HT-29 (cell line): ENCODE measurements around the gene ARHGEF18. TPM values are rescaled to one million over a fixed set of nuclear protein-coding genes. Genes with fewer than 3 reads are reported as not detected.
"Not testable (repeated sequence)": the region's sequence is repeated elsewhere in the genome, so short reads cannot be mapped to it uniquely, and the experiment has no call there.

ENCODE experiments used
- DNase-seq: peaks from one replicate; pipeline ENCODE4 v3.0.0-alpha.2; 2015; ENCODE audit warnings: low spot score
- total RNA-seq: library from RNA; depleted of rRNA; stranded (reverse); fragments of >200 nt; shearing (Covaris generic); gene quantifications from 2 replicates; pipeline ENCODE4 v1.2.3, GENCODE V29; 2014

The ARHGEF18 gene
- total RNA-seq, 1 experiment from 2014 or later: 33.0 TPM

DNA sequence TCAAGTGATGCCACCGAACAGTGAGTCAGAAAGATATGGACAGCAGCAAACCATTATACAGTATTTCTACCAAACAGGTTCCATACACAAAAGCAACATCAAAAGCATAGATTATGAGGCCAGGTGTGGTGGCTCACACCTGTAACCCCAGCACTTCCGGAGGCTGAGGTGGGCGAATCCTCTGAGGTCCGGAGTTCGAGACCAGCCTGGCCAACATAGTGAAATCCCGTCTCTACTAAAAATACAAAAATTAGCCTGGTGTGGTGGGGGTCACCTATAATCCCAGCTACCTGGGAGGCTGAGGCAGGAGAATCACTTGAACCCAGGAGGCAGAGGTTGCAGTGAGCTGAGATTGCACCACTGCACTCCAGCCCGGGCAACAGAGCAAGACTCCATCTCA is 1.7 kb upstream of the ARHGEF18 start:
- DNase-seq: not testable (repeated sequence)

DNA sequence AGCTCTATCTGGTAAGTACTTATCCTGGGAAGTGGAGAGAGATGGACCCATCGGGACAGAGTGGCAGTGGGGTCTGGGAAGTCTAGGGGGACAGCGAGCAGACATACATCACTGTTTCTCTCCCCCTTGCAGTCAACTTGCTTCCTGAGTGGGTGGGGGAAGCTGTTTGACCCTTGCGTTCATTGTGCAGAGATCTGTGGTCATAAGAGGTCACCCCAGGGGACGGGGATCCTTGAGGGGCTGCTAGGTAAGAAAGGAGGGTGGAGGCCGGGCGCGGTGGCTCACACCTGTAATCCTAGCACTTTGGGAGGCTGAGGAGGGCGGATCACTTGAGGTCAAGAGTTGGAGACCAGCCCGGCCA is 474 bp downstream of the ARHGEF18 start:
- DNase-seq: no peak

DNA sequence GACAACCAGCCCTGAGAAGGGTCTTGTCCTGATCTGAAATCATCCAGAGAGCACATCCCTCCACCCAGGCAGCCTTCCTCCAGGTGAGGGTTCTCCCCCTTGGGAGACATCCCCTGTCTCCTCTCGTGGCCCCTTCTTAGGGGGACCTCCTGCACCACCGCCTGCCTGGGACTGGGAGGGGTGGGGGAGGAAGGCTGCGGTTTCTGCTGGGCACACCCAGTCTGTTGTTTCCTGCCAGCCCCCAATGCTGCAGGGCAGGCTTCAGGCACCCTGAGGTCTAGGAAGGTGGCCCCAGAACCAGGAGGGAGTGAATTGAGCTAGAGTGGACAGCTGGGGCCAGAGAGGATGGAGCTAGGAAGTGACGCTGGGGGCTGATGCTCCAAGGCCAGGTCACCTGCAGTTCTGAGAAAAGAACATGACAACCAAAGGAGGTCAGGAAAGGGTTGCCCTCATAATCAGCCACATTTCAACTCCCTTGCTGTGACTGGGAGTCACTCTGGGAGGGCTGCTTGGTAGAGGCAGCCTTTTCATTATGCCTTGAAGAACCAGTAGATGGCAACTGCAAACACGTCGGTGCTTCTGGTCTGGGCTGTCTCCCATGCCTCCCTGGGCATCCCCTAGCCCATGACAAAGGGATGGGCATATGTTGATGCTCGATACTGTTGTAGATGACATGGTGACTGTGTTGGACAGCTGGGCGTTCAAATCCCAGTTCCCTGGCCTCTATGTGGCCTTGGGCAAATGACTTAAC is 1.4 kb downstream of the ARHGEF18 start:
- no peak for DNase-seq

DNA sequence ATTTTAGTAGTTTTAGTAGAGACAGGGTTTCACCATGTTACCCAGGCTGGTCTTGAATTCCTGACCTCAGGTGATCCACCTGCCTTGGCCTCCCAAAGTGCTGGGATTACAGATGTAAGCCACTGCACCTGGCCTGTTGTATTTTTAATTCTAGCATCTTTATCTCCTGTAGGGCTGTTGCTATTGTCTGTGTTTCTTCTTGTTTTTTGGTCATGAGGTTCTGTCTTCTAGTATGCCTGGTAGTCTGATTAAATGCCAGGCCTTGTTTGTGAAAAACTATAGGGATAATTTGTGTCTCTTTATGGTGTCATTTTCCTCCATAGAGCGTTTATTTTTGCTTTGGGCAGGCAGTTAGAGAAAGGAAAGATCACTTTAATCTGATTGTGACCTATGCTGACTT is 3.1 kb downstream of the ARHGEF18 start:
- DNase-seq: no peak

DNA sequence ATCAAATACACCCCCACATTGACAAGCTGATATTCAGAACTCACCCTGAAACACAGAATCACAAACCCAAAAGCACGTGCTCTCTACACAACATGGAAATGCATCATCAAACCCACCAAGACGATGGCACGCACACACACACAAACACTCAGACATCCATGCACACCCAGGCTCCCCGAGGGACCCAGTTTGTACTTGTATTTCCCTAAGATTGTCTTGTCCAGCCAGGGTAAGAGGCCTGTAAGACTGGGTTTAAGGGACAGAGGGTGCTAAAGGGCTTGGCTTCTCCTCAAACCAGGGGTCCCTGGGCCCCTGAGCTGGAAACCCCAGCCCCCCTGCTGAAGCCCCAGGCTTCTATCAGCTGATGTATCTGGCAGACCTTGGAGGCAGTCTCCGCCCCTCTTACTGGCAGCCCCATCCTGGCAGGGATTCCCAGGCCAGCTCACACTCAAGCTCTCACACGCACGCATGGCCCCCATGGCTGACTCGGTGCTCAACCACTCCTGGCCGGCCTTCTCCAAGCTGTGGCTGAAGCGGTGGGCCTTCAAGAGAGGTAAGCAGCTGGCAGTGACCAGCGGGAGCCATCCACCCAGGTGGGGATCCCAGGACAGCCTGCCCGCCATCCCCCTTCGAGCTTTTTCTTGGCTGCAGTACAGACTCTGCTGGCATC is 6.5 kb downstream of the ARHGEF18 start:
- DNase-seq: no peak

DNA sequence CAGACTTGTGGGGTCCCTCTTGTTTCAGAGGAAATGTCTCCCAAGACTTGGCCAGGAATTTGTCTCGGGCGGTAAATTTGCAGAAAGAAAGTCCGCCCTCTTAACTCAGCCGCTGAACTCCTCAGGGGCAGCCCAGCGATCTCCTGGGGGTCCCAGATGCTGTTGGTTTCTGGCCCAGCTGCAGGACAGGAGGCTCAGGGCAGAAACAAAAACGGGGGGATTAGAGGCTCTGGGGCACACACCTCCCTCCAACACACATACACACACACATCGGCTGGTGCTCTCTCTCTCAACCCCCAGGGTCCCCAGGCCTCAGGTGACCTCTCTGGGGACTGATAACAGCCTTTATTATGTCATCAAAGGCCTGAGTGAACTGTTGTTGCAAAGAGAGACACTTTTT is 7.1 kb downstream of the ARHGEF18 start:
- no peak for DNase-seq

DNA sequence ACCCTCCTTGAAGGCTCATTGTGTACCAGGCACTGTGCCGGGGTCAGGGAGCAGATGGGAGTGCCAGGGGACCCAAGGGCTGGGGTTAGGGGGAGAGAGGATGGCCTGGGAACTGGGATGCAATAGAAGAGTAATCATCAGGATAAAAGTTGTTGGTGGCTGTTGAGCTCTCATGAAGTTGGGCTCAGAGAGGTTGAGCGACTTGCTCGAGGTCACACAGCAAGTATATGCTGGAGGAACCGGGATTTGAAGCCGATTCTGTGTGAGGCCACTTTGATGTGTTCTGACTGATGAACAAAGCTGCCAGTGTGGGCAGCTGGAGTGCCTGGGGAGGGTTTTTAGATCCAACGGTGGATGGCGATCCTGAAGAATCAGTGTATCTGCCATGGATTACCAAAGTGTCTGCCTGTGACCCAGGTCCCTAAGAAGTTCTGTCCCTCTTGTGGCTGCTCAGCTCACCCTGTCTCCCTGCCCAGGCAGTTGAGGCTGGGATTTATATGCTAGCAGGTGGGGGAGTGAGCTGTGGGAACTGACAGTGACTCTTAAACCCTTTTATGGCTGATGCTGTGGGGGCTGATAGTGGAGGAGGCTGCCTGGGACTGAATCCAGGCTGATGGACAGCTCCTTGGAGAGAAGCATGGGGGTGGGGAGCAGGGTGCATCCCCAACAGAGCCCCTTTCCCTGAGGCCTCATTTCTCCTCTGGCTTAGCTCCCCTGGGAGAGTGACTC is 8.3 kb downstream of the ARHGEF18 start:
- no peak for DNase-seq

DNA sequence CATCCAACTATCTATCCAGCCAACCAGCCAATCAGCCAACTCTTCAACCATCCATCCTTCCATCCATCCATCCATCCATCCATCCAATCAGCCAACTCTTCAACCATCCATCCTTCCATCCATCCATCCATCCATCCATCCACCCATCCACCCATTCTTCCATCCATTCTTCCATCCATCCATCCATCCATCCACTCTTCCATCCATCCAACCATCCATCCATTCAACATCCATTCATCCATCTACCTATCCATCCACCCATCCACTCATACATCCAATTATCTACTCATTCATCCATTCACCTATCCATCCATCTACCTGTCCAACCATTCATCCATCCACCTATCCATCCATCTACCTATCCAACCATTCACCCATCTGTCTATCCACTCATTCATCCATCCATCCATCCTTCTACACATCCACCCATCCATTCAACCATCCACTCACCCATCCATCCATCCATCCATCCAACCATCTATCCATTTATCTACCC is 9.4 kb downstream of the ARHGEF18 start:
- no peak for DNase-seq

DNA sequence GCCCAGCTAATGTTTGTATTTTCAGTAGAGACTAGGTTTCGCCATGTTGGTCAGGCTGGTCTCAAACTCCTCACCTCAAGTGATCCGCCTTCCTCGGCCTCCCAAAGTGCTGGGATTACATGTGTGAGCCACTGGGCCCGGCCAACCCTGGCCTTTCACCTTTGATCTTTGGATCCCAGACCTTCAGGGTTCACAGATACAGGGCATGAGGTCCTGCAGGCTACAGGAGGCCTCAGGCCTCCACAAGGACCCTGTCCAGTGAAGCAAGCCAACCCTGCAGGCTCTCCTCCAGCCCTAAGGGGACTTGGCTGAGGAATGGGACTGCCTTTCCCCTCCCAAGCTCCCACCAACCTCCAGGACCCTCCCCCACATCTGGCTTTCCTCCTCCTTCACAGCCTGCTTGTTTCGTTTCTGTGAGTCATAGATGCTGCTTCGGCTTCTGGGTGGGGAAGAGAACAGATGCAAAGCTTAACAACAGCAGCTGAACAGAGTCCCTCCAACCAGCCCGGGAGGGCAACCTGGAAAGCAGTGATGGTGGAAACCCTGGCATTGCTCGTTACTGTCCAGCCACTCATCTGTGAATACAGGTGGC is 11.8 kb downstream of the ARHGEF18 start:
- DNase-seq: no peak

DNA sequence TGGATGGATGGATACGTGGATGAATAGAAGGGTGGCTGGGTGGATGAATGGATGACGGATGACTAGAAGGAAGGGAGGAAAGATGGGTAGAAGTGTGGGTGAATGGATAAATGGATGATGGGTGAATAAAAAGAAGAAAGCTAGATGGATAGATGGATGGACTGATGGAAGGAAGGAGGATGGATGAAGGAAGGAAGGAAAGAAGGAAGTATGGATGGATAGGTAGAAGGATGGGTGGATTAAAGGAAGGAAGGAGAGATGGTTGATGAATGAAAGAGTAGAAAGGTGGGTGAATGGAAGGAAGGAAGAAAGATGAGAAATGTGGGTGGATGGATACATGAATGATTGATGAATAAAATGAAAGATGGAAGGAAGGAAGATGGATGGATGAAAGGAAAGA is 14.5 kb downstream of the ARHGEF18 start:
- no peak for DNase-seq

DNA sequence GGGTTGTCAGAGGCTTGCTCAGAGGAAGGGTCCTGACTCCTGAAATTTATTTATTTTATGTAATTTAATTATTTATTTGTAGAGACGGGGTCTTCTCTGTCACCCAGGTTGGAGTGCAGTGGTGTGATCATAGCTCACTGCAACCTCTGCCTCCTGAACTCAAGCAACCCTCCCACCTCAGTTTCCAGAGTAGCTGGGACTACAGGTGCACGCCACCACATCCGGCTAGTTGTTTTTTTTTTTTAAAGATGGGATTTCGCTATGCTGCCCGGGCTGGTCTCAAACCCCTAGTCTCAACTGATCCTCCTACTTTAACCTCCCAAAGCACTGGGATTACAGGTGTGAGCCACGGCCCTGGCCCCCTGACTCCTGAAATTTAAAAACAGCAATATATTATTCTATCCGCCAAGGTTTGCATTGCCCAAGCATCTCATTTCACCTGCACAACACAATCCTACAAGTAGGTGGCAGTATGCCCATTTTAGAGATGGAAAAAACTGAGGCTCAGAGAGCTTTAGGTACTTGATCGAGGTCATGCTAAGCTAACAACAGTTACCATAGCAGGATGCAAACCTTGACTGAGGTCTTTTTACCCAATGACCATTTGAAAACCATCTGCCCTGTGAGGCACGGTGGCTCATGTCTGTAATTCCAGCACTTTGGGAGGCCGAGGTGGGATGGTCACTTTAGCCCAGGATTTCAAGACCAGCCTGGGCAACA is 18.1 kb downstream of the ARHGEF18 start:
- peak; percentile 48 for DNase-seq

DNA sequence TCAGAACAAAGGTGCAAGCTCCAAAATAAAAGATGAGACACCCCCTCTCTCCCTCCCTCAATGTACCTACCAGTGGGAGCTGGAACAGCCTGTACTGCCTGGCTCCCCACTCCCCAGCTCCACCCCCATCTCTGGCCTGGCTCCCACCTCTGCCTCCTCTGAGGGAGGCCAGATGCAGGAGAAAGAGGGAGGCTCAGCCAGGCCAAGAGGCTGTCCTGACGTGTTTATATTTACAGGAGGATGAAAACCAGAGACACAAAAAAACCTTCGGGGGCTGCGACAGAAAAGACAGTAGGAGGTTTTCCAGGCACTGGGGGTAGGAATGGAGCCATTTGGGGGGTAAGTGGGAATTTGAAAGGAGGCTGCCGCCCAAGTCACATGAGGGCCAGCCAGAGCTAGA is 19.7 kb downstream of the ARHGEF18 start:
- no peak for DNase-seq

DNA sequence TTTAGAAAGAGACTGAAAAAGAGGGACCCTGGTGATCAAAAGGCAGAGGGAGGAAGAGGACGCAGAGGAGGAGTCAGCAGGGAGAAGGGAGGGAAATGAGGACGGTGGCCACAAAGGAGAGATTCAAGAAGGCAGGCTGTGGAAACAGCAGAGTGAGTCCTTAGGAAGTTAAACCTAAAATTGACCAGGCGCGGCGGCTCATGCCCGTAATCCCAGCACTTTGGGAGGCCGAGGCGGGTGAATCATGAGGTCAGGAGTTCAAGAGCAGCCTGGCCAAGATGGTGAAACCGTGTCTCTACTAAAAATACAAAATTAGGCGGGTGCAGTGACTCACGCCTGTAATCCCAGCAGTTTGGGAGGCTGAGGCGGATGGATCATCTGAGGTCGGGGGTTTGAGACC is 20.1 kb downstream of the ARHGEF18 start:
- DNase-seq: not testable (repeated sequence)

DNA sequence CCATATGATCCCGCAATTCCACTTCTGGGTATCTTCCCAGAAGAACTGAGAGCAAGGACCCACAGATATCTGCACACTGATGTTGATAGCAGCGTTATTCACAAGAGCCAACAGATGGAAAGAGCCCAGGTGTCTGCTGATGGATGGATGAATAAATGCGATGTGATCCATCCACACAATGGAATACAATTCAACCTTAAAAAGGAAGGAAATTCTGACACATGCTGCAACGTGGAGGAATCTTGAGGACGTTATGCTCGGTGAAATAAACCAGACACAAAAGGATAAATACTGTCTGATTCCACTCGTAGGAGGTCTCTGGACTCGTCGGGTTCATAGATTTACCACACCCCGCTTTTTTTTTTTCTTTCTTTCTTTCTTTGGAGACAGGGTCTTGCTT is 21.8 kb downstream of the ARHGEF18 start:
- DNase-seq: no peak

DNA sequence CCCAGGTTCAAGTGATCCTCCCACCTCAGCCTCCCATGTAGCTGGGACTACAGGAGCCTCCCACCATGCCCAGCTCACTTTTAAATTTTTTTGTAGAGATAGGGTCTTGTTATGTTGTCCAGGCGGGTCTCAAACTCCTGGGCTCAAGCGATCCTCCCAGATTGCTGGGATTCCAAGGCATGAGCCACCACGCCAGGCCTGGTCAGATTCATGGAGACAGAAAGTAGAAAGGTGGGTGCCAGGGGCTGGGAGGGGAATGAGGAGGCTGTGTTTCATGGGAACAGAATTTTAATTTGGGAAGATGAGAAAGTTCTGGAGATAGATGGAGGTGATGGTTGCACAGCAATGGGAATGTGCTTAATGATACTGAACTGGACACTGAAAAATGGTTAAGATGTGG is 22.3 kb downstream of the ARHGEF18 start:
- no peak for DNase-seq

DNA sequence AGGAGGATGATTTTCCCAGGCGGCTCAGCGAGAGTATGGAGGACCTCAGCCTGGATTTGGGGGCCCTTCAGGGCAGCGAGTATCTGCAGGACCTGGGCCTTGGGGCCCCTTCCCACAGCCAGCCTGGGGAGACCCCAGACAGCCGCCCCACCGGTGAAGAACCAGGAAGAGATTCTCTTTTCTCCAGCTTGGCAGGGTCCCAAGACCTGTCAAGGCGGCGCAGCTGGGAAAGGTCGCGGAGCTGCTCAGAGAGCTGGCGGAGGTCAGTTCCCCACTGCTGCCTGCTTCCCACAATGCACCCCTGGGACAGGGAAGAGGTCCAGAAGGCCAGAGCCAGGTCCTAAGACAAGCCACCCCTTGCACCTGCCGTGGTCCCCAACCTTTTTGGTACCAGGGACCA is 24.1 kb downstream of the ARHGEF18 start:
- no peak for DNase-seq

DNA sequence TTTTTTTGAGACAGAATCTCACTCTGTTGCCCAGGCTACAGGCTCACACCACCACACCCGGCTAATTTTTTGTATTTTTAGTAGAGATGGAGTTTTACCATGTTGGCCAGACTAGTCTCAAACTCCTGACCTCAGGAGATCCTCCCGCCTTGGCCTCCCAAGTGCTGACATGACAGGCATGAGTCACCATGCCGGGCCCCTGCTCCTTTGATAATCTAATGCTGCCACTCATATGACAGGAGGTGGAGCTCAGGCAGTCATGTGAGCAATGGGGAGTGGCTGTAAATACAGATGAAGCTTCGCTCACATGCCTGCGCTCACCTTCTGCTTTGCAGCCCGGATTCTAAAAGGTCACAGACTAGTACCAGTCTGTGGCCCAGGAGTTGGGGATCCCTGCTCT is 25.1 kb downstream of the ARHGEF18 start:
- no peak for DNase-seq

DNA sequence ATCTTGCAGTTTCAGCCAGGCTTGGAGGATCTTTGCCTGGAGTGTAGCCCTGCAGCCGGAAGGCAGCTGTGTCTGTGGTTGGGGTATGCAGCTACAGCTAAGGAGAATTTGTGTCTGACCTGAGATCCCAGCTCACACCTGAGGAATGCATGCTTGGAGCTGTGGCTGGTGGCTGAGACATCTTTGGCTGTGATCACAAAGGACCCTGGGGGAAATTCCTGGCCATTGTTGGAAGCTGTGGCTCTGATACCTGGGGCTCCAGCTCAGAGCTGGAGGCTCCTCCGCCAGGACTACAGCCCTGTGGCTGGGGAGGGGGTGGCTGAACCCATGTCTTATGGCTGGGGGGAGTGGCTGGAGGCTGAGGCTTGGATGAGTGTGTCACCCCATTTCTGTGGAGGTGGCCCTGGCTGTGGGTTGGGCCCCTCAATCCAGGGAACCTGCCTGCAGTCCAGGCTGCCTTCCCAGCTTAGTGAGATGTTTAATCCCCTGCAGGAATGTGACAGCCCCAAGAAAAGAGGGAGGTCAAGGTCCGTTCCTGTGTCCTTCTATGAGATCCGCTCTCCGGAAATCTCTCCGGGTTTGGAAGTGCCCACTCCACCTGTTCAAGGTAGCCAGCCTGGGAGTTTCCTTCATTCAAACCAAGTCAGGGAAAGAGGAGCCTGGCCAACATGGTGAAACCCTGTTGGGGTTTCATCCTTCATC is 27.6 kb downstream of the ARHGEF18 start:
- DNase-seq: no peak

DNA sequence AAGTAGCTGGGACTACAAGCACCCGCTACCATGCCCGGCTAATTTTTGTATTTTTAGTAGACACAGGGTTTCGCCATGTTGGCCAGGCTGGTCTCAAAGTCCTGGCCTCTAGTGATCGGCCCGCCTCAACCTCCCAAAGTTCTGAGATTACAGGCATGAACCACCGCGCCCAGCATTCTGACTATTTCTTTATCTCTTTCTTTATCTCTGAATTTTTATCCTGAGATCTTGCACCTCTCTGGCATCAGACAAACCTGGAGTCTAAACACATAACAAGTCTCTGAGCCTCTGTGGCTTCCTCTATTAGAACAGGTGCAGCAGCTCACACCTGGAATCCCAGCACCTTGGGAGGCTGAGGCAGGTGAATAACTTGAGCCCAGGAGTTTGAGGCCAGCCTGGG is 28.5 kb downstream of the ARHGEF18 start:
- no peak for DNase-seq

DNA sequence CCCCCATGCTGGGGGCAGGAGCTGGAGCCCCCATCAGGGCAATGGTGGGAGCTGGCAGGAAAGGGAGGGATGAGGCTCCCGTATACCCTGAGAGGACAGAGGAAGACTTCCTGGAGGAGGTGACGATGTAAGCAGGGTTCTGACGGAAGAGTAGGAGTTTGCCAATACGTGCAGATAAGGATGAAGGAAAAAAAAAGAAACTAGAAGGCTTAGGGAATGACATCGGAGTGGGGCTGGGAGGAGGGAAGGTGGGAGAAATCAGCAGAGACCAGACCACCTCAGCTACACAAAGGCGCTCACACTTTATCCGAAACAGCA is 32.3 kb downstream of the ARHGEF18 start:
- no peak for DNase-seq

DNA sequence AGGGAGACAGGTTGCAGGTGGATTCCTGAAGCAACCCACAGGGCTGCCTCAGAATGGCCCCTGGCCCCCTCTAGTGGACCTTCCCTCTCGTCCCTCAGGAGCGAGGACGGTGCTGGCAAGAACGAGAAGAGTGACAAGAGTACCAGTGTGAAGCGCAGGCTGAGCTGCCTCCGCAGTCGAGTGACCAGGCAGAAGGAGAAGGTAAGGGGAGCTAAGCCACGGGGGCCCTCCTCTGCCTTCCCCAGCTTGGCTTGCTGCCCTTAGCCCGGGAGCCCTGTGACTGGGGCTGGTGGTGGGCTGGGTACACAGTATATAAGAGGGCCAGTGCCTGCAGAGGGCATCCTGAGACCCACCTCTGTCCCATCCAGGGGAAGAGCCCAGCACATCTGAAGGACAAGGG is 34.0 kb downstream of the ARHGEF18 start:
- no peak for DNase-seq
